ENCODE measurements around the gene RPL7L1.
"Not testable (repeated sequence)": the region's sequence is repeated elsewhere in the genome, so short reads cannot be mapped to it uniquely, and the experiment has no call there.

RPL7L1 gene

DNA sequence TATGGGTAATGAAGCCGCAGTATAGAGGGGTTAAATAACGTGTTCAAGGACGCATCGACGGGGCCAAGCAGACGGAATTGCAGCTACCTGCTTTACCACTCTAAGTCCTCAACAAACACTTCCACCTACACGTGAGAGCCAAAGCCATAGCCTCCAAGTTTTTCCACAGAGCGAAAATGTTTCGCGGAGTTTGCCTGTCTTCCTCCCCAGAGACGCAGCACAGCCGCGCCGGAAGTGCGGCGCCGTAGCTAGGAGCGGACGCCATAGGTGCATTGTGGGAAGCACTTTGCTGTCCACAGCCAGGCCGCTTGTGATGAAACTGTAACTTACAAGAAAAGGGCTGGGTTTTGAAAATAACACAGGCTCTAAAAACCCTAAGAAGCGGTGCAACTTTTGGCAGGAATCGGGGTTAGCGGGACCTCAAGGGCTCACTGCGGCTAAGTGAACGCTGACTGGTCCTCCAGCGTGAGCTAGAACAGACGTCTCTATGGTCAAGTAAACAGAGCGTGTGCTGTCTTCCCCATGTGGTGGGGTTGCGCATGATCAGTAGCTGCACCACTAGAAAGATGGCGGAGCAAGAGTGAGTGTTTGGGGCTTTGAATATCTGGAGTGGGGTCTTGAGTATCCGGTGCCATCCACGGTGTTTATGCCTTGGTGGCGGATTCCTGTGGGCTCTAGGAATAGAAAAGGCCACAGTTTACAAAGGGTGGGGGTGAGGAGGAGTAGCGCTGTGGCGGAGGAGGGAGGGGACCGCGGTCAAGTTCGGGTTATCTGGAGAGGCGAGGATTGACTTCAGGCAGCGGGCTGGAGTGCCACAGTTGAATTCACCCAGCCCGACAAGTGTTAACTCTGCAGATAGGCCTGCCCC is at the start of gene RPL7L1:
RPL7L1 (plus strand) TSS at position 245 of the 868 bp plus-strand sequence; CDS start at position 540, 295 bp downstream.
- peak; percentile 94 for DNase-seq

DNA sequence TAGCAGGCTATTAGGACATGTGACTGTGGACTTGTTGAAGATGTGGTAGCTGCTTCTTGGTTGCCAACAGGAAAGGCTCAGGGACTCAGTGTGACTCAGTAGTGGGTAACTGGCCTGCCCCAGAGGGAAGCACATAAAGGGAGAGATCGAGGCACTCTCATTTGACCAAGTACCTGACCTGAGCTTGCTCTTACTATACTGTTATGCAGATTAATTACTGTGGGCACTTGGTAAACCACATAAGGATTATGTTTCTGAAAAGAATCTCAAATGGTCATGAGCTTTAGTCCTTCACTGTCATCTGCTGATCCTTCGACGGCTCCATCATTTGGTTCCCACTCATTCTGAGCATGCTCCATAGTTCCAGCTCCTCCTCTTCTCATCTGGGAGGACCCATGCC is 48.2 kb upstream of the RPL7L1 start:
- no peak for DNase-seq

DNA sequence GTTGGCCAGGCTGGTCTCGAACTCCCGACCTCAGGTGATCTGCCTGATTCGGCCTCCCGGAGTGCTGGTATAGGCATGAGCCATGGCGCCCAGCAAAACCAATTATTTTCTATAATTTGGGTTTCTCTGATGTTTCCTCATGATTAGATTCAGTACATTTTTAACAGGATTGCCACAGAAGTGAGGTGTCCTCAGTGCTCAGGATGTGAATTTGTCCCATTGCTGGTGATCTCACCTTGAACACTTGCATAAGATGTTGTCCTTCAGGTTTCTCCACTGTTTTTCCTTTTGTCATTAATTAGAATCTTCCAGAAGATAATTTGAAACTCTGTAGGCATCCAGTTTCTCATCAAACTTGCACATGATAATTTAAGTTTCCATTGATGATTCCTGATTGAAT is 45.4 kb upstream of the RPL7L1 start:
- no peak for DNase-seq

GRCh38 chr6:42841844-42842584 is 37.4 kb upstream of the RPL7L1 start:
- no peak for DNase-seq

DNA sequence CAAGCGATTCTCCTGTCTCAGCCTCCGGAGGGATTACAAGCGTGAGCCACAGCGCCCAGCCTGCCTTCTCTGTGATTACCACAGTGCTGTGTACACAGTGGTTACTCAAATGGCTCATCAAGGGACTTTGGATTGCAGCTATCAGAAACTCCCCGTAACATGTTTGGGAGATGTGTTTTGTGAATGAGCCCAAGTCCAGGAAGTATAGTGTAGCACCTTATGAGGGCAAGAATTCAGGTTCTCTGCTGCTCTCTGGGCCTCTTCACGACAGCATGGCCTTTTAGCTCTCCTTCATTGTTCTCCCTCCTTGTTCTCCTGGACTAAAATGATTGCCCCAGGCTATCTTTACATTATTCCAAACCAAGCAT is 34.1 kb upstream of the RPL7L1 start:
- DNase-seq = no peak

DNA sequence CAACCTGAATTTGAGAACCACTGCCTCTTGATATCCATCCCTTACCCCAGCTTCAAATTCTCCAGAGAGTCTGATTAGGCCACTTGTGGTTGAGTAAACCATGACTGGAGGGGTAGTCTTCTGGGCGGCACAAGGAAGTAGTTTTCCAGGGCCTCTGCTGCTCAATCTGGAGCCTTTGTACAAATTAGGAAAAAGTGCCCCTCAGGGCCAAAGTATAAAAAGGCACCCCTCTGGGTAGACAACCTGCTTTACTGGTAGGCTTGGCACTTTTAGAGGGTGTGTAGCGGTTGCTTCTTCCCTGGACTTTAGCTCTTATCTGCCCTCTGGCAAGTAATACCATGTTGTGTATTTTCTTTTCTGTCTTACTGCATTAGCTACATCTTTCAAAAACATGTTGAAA is 32.9 kb upstream of the RPL7L1 start:
- DNase-seq = no peak

DNA sequence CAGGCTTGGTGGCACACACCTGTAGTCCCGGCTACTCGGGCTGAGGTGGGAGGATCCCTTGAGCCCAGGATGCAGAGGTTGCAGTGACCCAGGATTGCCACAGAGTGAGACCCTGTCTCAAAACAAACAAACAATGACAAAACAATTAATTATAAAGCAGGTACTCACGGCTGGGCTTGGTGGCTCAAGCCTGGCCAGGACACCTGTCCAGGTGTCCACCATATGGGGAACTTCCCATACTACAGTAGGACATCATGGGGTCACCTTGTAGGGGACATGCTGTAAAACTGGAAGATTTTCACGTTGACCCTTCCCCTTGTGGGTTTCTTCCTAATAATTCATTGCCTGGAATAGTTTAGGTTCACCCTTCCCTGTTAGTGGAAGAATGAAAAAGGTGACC is 30.7 kb upstream of the RPL7L1 start:
- DNase-seq = no peak

- no peak for DNase-seq
These were observed 27.8 kb upstream of the RPL7L1 start for GRCh38 chr6:42851599-42851998.

- DNase-seq = no peak
These were observed 19.4 kb upstream of the RPL7L1 start for GRCh38 chr6:42860036-42860435.

GRCh38 chr6:42860481-42860880 is 18.9 kb upstream of the RPL7L1 start:
- DNase-seq = no peak

DNA sequence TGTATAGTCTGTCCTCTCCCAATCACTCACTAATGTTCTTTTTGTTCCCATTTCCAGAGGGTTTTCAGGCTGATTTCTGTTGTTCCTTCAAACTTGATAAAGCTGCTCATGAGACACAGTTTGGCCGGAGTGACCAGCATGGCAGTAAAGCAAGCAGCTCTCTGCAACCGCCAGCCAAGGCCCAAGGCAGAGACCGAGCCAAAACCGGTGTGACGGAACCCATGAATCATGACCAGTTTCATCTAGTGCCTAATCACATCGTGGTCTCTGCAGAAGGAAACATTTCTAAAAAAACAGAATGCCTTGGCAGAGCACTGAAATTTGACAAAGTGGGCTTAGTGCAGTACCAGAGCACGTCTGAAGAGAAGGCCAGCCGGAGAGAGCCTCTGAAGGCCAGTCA is 14.8 kb upstream of the RPL7L1 start:
- DNase-seq = no peak

DNA sequence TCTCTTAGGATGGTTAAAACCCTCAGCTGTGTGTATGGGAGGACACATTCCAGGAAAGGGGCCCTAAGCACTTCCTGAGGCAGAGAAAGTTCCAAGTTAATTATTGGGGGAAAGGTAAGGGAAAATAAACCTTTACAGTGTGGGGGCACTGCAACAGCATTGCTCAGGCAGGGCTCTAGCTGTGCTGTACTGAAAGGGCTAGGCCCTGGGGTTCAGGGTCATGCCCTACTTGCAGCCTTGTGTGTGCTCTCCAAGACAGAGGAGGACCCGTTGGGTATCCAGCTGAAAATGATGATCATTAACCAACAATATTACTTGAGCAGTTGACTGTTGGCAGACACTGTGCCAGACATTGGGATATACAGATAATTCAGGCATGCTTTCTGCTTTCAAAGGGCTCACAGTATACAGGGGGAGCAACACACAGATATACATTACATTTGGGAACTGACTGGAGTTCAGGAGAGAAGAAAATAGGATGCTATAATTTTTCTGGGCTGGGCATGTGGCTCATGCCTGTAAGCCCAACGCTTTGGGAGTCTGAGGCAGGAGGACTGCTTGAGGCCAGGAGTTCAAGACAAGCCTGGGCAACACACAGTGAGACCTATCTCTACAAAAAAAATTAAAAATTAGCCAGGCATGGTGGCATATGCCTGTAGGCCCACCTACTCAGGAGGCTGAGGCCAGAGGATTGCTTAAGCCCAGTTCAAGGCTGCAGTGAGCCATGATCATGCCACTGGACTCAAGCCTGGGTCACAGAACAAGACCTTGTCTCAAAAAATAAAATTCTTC is 9.1 kb upstream of the RPL7L1 start:
- DNase-seq = no peak

GRCh38 chr6:42871711-42872110 is 7.7 kb upstream of the RPL7L1 start:
- DNase-seq = no peak

DNA sequence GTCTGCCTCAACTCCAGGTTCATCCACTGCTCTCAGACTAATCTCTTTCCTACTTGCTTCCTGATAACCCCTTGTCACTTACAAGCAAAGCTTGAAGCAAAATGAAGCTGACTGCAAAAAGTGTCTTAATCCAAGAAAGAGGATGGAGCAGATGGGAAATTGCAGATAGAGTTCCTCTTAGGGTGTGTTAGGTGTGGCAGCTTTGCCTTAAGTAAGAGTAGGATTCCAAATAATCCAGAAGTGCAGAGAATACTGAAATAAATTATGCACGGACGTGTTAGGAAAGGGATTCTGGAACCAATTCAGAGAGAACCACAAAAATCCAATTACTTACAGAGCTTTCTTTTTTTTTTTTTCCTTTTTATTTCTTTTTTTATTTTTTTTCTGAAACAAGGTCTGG is 6.1 kb upstream of the RPL7L1 start:
- no peak for DNase-seq

DNA sequence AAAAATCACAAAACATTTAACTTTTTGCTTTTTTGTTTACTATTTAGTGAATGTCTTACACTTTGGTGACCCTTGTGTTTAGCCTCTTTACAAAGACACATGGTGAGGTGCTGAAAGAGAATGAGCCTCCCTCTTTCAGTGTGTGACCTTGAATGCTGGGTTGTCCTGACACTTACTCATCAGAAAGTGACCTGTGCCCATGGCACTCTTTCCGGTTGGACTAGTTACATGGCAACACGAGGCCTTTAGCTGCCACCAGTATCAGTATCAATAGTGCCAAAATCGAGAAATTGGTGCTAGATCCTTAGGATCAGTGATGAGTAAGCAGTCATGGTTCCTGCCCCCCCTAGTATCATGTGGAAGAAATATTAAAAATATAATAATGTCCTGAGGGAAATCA is 1.7 kb upstream of the RPL7L1 start:
- DNase-seq = no peak

GRCh38 chr6:42880240-42880817 is 913 bp downstream of the RPL7L1 start:
- DNase-seq = not testable (repeated sequence)

DNA sequence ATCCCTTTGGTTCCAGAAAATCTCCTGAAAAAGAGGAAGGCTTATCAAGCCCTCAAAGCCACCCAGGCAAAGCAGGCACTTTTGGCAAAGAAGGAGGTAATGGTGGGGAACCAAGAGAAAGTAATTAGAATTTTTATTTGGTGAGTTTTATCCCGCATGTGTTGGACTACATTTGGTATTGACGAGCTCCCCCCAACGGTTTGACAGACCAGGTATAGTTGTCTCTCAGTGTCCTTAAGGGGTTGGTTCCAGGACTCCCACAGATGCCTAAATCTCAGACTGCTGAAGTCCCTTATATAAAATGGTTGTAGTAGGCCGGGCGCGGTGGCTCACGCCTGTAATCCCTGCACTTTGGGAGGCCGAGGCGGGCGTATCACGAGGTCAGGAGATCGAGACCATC is 1.5 kb downstream of the RPL7L1 start:
- not testable (repeated sequence) for DNase-seq

DNA sequence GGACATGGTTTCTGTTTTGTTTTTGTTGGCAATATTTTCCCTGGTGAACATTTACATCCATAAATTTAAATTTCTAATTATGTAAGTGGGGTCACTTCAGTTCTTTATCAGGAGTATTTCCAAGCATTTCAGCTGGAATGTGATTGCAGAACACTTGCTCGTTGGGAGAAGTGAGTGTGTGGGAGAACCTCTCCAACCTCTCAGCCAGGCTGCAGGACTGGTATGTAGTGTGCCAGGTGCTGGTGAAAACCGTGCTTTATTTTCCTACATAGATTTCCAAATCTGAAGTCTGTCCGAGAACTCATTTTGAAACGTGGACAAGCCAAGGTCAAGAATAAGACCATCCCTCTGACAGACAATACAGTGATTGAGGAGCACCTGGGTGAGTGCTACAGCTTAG is 6.3 kb downstream of the RPL7L1 start:
- DNase-seq = no peak

GRCh38 chr6:42888201-42888600 is 8.8 kb downstream of the RPL7L1 start:
- not testable (repeated sequence) for DNase-seq

DNA sequence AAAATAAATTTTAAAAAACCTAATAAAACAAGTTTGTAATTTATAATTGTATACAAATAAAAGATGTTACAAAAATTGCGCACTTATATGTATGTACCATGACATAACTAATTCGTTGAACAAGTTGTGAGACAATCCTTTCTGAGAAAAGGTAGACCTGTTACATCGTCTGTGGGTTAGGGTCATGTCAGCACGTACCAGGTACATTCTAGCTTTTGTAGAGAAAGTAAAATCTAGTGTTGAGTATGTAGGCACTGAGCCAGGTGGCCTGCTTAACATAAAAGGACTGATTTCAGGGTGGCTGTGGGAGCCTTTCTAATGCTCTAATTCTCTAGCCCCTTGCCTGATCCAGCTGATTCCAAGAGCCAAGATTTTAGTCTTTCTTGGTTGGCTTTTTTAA is 10.4 kb downstream of the RPL7L1 start:
- no peak for DNase-seq

- DNase-seq = peak; percentile 94
These were observed 11.1 kb downstream of the RPL7L1 start for GRCh38 chr6:42890311-42891198.

DNA sequence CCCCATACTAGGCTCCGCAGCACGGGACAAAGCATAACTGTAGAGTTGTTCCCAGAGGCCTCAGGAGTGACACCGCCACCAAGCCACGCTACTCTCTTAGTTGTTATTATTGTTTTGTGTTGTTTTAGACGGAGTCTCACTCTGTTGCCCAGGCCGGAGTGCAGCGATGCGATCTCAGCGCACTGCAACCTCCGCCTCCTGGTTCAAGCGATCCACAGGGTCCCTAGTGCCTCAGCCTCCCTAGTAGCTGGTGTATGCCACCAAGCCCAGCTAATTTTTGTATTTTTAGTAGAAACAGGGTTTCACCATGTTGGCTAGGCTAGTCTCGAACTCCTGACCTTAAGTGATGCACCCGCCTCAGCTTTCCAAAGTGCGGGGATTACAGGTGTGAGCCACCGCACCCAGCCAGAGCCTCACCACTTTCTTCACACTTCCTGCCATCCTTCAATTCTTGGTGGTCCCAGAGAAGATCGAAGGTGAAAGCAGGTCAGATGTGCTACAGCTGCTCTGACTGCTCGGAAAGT is 11.8 kb downstream of the RPL7L1 start:
- DNase-seq = no peak
